Measurements from ENCODE around the gene TAPT1. TPM values are rescaled to one million over a fixed set of nuclear protein-coding genes. Genes with fewer than 3 reads are reported as not detected.

The TAPT1 gene
- total RNA-seq, 6 donors from 2014 or later: 22.3 to 79.0 (median 48.1) TPM

GRCh38 chr4:16117164-16117563 is 109.1 kb downstream of the TAPT1 start:
- Histone ChIP-seq H3K27me3 (no peaks in the 10 kb centered on the region), H3K4me3 (no peak overlapping the region), H3K9me3 (no peaks in the 10 kb centered on the region), H3K27ac (no peak overlapping the region), H3K4me1 (no peaks in the 10 kb centered on the region), H3K36me3 (no peaks in the 10 kb centered on the region)
- DNase-seq: no peak
- 79 to 84% methylated on average over 5 of the region's 5 CpGs for WGBS, 2 donors
- no peak for TF ChIP-seq POLR2AphosphoS5 (IDR thresholded peaks at IDR 0.05)
- TF ChIP-seq POLR2A (IDR thresholded peaks at IDR 0.05): no peak
- TF ChIP-seq CTCF (IDR thresholded peaks at IDR 0.05): no peak
- no peak for TF ChIP-seq EP300 (IDR thresholded peaks at IDR 0.05)
- no peak for ATAC-seq (ENCODE audit: low FRiP score in 2 of 2)

DNA sequence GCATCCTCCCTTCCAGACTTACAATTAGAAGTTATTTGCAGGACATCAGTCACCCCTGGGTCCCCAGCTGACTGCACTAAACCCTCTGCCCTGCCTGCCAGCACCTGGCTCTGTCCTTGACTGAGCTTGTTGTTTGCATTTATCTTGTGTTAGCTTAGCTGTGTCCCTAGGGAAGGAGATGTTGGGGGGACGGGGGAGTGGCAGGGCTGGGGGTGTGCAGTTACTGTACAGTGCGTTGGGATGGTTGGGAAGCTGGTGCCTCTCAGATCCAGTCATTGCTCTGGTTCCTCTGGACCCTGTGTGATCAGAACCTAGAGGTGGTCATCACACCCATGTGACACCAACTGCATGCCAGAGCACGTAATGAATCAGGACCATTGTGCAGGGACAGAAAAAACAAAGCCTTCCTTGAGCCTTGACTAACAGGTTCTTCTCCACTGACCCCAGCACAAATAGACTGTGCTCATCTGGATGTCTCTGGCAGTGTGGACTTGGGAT is 109.7 kb downstream of the TAPT1 start:
- TF ChIP-seq POLR2A (IDR thresholded peaks at IDR 0.05) (no peak), CTCF (IDR thresholded peaks at IDR 0.05) (no peak), POLR2AphosphoS5 (IDR thresholded peaks at IDR 0.05) (no peak), EP300 (IDR thresholded peaks at IDR 0.05) (no peak)
- Histone ChIP-seq H3K9me3 (no peaks in the 10 kb centered on the region), H3K27me3 (no peaks in the 10 kb centered on the region), H3K36me3 (no peaks in the 10 kb centered on the region), H3K27ac (no peak overlapping the region), H3K4me1 (no peaks in the 10 kb centered on the region), H3K4me3 (no peak overlapping the region)
- ATAC-seq (ENCODE audit: low FRiP score in 2 of 2) (no peak), DNase-seq (no peak)
- WGBS, 2 donors: 54 to 74% methylated on average over 2 to 3 of the region's 3 CpGs

- WGBS, 2 donors: 92 to 93% methylated on average over 7 of the region's 7 CpGs
- ATAC-seq (ENCODE audit: low FRiP score in 2 of 2): no peak
- Histone ChIP-seq H3K4me3 (no peak overlapping the region), H3K4me1 (no peaks in the 10 kb centered on the region), H3K36me3 (no peaks in the 10 kb centered on the region), H3K9me3 (no peaks in the 10 kb centered on the region), H3K27me3 (no peaks in the 10 kb centered on the region), H3K27ac (no peak overlapping the region)
- TF ChIP-seq POLR2AphosphoS5 (IDR thresholded peaks at IDR 0.05): no peak
- no peak for TF ChIP-seq CTCF (IDR thresholded peaks at IDR 0.05)
- no peak for TF ChIP-seq POLR2A (IDR thresholded peaks at IDR 0.05)
- TF ChIP-seq EP300 (IDR thresholded peaks at IDR 0.05): no peak
- no peak for DNase-seq
Observed at GRCh38 chr4:16116019-16116418, 110.3 kb downstream of the TAPT1 start.

GRCh38 chr4:16114546-16114945 is 111.7 kb downstream of the TAPT1 start:
- no peaks in the 10 kb centered on the region for H3K9me3 ChIP-seq
- no peaks in the 10 kb centered on the region for H3K36me3 ChIP-seq
- H3K27ac ChIP-seq: no peak overlapping the region
- DNase-seq (no peak), ATAC-seq (ENCODE audit: low FRiP score in 2 of 2) (no peak)
- no peak overlapping the region for H3K4me3 ChIP-seq
- no peaks in the 10 kb centered on the region for H3K4me1 ChIP-seq
- 81 to 93% methylated on average over 6 of the region's 6 CpGs for WGBS, 2 donors
- no peak for TF ChIP-seq POLR2AphosphoS5 (IDR thresholded peaks at IDR 0.05)
- no peaks in the 10 kb centered on the region for H3K27me3 ChIP-seq

DNA sequence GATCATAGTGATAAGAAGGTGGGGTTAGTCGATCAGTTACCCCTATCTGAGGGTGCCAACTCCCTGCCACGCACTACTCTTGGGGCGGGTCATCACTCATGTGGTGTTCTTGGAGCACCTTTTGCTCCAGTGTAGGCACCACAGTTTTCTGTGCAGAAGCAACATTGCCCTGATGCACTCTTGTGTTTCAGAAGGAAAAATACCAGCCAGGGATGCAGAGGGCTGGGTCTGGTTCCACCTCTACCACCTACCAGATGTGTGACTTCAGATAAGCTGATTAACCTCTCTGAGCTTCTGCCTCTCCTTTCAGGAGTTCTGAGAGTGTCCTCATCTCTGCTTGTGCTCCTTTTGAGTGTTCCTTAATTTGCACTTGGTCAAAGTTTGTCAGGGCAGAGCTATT is 112.5 kb downstream of the TAPT1 start:
- DNase-seq: no peak
- no peaks in the 10 kb centered on the region for H3K9me3 ChIP-seq
- H3K4me1 ChIP-seq: no peaks in the 10 kb centered on the region
- no peak overlapping the region for H3K27ac ChIP-seq
- TF ChIP-seq POLR2AphosphoS5 (IDR thresholded peaks at IDR 0.05) (no peak), POLR2A (IDR thresholded peaks at IDR 0.05) (no peak), EP300 (IDR thresholded peaks at IDR 0.05) (no peak), CTCF (IDR thresholded peaks at IDR 0.05) (no peak)
- ATAC-seq (ENCODE audit: low FRiP score in 2 of 2): no peak
- no peak overlapping the region for H3K4me3 ChIP-seq
- 87 to 95% methylated on average over 3 of the region's 3 CpGs for WGBS, 2 donors
- H3K27me3 ChIP-seq: no peaks in the 10 kb centered on the region
- H3K36me3 ChIP-seq: no peaks in the 10 kb centered on the region

All from upper lobe of left lung (tissue), 6 donors.